ENCODE measurements around the gene NUDT4. TPM values are rescaled to one million over a fixed set of nuclear protein-coding genes. Genes with fewer than 3 reads are reported as not detected.

Gene NUDT4
- total and polyA plus RNA-seq, 10 of the 15 experiments (the other 5 are each of a cell fraction or from before 2014, with no cell fraction given) = 26.6 to 91.6 (median 63.1) TPM

GRCh38 chr12:93390549-93391297, 13.0 kb downstream of the NUDT4 start:
- intact Hi-C loops (cut with micrococcal nuclease; ENCODE audit: unreplicated experiment) (loop anchor here (2.0 to 10.0 kb wide), 2 partner anchors 556 to 606 kb away; no protein-coding TSS in a partner anchor), in situ Hi-C loops (cut with MboI) (no loop called here)
- WGBS (ENCODE audit: insufficient coverage, insufficient replicate concordance, low lambda C conversion rate, missing lambda C conversion rate) = 54% methylated on average over 5 of the region's 5 CpGs
- SMC1A ChIA-PET (ENCODE audit: uncharacterized antibody, unreplicated experiment) = interaction anchor here (0.7 to 4.3 kb wide), 10 partner anchors 9 to 403 kb away, joined by 3 to 26 read pairs (median 7); no protein-coding TSS in a partner anchor
- FAIRE-seq (no peak), DNase-seq (ENCODE audit: low read depth, low spot score) (no peak), ATAC-seq (peak; percentile 58)
- Histone ChIP-seq H2AFZ (ENCODE audit: control insufficient read depth, low read depth, low read length) (no peak overlapping the region; the same call in 1 of the 2 replicates), H3K9me3 (replicated peaks; ENCODE audit: control insufficient read depth, insufficient read depth, low read length) (no peaks in the 10 kb centered on the region; the same call in 1 of the 3 replicates), H3K27ac (ENCODE audit: control insufficient read depth, insufficient read depth) (peak overlapping the region; percentile 38), H3K4me2 (ENCODE audit: control insufficient read depth, insufficient read depth) (peak overlapping the region; percentile 62), H3K36me3 (ENCODE audit: control insufficient read depth in 2 of 2, insufficient read depth in 2 of 2, low read length in 1 of 2) (peaks cover 0 to 18% of the 10 kb centered on the region in 2 experiments; a peak in 3 of 4 replicates), H4K20me1 (ENCODE audit: control insufficient read depth, insufficient read depth) (no peaks in the 10 kb centered on the region), H3K4me1 (ENCODE audit: control insufficient read depth, insufficient read depth, low read length) (peaks cover 27% of the 10 kb centered on the region), H3K79me2 (ENCODE audit: control insufficient read depth, insufficient read depth, low read length) (peaks cover 74% of the 10 kb centered on the region), H3K4me3 (peak overlapping the region; percentile 26; the same call in 1 of the 2 replicates), H3K9ac (ENCODE audit: control insufficient read depth, insufficient read depth, low read length) (0 out of 2 replicates have a peak overlapping the region, but pooled peaks have one; percentile 33), H3K27me3 (replicated peaks in 1 of 2; ENCODE audit: control insufficient read depth in 2 of 2, insufficient read depth in 2 of 2, low read length in 1 of 2) (no peaks in the 10 kb centered on the region)
- TF ChIP-seq EED (IDR thresholded peaks at IDR 0.05; ENCODE audit: low read depth) (0 out of 2 replicates have a peak, but pooled peaks have one; percentile 35), NR2C2 (IDR thresholded peaks at IDR 0.05; ENCODE audit: borderline replicate concordance, control insufficient read depth, insufficient read length, low read depth) (no peak), STAT1 (conservative IDR thresholded peaks at IDR 0.05) (no peak), BHLHE40 (IDR thresholded peaks at IDR 0.05; ENCODE audit: borderline replicate concordance in 1 of 2, low read depth in 2 of 2, low read length in 1 of 2) (peak in 1 of 2 experiments; percentile 44; a peak in 1 of 4 replicates), PAX5 (IDR thresholded peaks at IDR 0.05; ENCODE audit: borderline replicate concordance, low read depth, low read length) (peak; percentile 69; the same call in 1 of the 2 replicates), YY1 (IDR thresholded peaks at IDR 0.05; ENCODE audit: low read depth, low read length) (no peak), IKZF2 (IDR thresholded peaks at IDR 0.05) (peak in 1 of 2 experiments; percentile 28; a peak in 1 of 4 replicates), IKZF1 (conservative IDR thresholded peaks at IDR 0.05) (0 out of 2 replicates have a peak, but pooled peaks have one; percentile 37)
- TF ChIP-seq, protein P1, sequence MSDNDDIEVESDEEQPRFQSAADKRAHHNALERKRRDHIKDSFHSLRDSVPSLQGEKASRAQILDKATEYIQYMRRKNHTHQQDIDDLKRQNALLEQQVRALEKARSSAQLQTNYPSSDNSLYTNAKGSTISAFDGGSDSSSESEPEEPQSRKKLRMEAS (IDR thresholded peaks at IDR 0.05; ENCODE audit: low read depth, low read length) = no peak
- TF ChIP-seq, protein P2, sequence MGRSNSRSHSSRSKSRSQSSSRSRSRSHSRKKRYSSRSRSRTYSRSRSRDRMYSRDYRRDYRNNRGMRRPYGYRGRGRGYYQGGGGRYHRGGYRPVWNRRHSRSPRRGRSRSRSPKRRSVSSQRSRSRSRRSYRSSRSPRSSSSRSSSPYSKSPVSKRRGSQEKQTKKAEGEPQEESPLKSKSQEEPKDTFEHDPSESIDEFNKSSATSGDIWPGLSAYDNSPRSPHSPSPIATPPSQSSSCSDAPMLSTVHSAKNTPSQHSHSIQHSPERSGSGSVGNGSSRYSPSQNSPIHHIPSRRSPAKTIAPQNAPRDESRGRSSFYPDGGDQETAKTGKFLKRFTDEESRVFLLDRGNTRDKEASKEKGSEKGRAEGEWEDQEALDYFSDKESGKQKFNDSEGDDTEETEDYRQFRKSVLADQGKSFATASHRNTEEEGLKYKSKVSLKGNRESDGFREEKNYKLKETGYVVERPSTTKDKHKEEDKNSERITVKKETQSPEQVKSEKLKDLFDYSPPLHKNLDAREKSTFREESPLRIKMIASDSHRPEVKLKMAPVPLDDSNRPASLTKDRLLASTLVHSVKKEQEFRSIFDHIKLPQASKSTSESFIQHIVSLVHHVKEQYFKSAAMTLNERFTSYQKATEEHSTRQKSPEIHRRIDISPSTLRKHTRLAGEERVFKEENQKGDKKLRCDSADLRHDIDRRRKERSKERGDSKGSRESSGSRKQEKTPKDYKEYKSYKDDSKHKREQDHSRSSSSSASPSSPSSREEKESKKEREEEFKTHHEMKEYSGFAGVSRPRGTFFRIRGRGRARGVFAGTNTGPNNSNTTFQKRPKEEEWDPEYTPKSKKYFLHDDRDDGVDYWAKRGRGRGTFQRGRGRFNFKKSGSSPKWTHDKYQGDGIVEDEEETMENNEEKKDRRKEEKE (IDR thresholded peaks at IDR 0.05) = no peak
- no TSS peak for BruUV-seq (replicated peaks)
- POLR2A ChIA-PET = interaction anchor here (0.5 to 1.1 kb wide), 3 partner anchors 11 to 253 kb away, joined by 3 to 7 read pairs (median 3); no protein-coding TSS in a partner anchor
- RAD21 ChIA-PET (ENCODE audit: unreplicated experiment) = interaction anchor here (1.1 to 3.1 kb wide), 4 partner anchors 9 to 403 kb away, joined by 3 to 20 read pairs (median 9); no protein-coding TSS in a partner anchor
- CTCF ChIA-PET = interaction anchor here (0.9 to 2.4 kb wide), 6 partner anchors 10 to 404 kb away, joined by 3 to 13 read pairs (median 4); no protein-coding TSS in a partner anchor

All from GM12878 (cell line).